GM12878 (cell line): Measurements from ENCODE around the gene PAPPA. TPM values are rescaled to one million over a fixed set of nuclear protein-coding genes. Genes with fewer than 3 reads are reported as not detected.

ENCODE experiments used
- ATAC-seq: fragments of 200-7000 bp; cut with Tn5 transposase; 3 replicates; pipeline ENCODE4 v1.9.1; 2020; ENCODE audit warnings: mild to moderate bottlenecking, moderate library complexity
- BruUV-seq: library from RNA; stranded (reverse); fragments of 400-500 nt; replicated peaks from 2 replicates; lab custom pipeline; 2021; lab: Mats Ljungman, UMichigan
- CTCF ChIA-PET: fragments of 300-600 bp; sonication (Branson Sonifier 250); formaldehyde crosslinking; extraction: SDS; loops from one replicate; lab custom pipeline; 2021; ENCODE audit warnings: inconsistent platforms; lab: Yijun Ruan, JAX
- POLR2A ChIA-PET: fragments of 350-600 bp; formaldehyde crosslinking; extraction: SDS; loops from one replicate; lab custom pipeline; 2021; ENCODE audit warnings: inconsistent platforms; lab: Charles Lee
- RAD21 ChIA-PET: fragments of 300-600 bp; sonication (Branson Sonifier 250); formaldehyde crosslinking; loops from one replicate; lab custom pipeline; 2023; ENCODE audit warnings: antibody characterized with exemption; ENCODE audit not compliant: unreplicated experiment; lab: Charles Lee
- SMC1A ChIA-PET: fragments of 300-600 bp; sonication (Branson Sonifier 250); formaldehyde crosslinking; loops from one replicate; lab custom pipeline; 2023; ENCODE audit not compliant: unreplicated experiment, uncharacterized antibody; lab: Charles Lee
- DNase-seq: peaks from one replicate; pipeline ENCODE4 v3.0.0-alpha.2; 2011; ENCODE audit warnings: low read depth, low spot score
- FAIRE-seq: peaks from 3 replicates; lab custom pipeline; 2011; peaks lifted over from hg19 to GRCh38; lab: Jason Lieb, UNC
- H2AFZ ChIP-seq: 2 replicates; pipeline ENCODE4 v1.6.0; 2011; ENCODE audit warnings: low read depth, low read length, control low read depth; ENCODE audit not compliant: control insufficient read depth
- H3K27ac ChIP-seq: 2 replicates; pipeline ENCODE4 v1.5.1; 2011; ENCODE audit warnings: control low read depth; ENCODE audit not compliant: control insufficient read depth, insufficient read depth
- H3K27me3 ChIP-seq, 2 experiments: replicated peaks in 1 of 2; 2 replicates each; pipeline versions ENCODE4 v1.6.0 to v1.6.1; 2011; ENCODE audit warnings: low read length in 1 of 2; ENCODE audit not compliant: control insufficient read depth in 2 of 2, insufficient read depth in 2 of 2
- H3K36me3 ChIP-seq, 2 experiments: 2 replicates each; pipeline ENCODE4 v1.5.1; 2011; ENCODE audit warnings: low read length in 1 of 2; ENCODE audit not compliant: control insufficient read depth in 2 of 2, insufficient read depth in 2 of 2
- H3K4me1 ChIP-seq: 2 replicates; pipeline ENCODE4 v1.6.1; 2011; ENCODE audit warnings: mild to moderate bottlenecking, low read length, moderate library complexity, mixed read lengths; ENCODE audit not compliant: control insufficient read depth, insufficient read depth
- H3K4me2 ChIP-seq: 2 replicates; pipeline ENCODE4 v1.6.0; 2011; ENCODE audit warnings: control low read depth; ENCODE audit not compliant: control insufficient read depth, insufficient read depth
- H3K4me3 ChIP-seq: fragments of 200-600 bp; sonication (generic); 2 replicates; pipeline ENCODE4 v1.5.1; 2016
- H3K79me2 ChIP-seq: 2 replicates; pipeline ENCODE4 v1.6.0; 2011; ENCODE audit warnings: low read length; ENCODE audit not compliant: control insufficient read depth, insufficient read depth
- H3K9ac ChIP-seq: 2 replicates; pipeline ENCODE4 v1.8.0; 2011; ENCODE audit warnings: low read length, control low read depth, mixed read lengths; ENCODE audit not compliant: control insufficient read depth, insufficient read depth
- H3K9me3 ChIP-seq: replicated peaks from 3 replicates; pipeline ENCODE4 v1.5.1; 2011; ENCODE audit warnings: mild to moderate bottlenecking, low read length; ENCODE audit not compliant: control insufficient read depth, insufficient read depth
- H4K20me1 ChIP-seq: 2 replicates; pipeline ENCODE4 v1.6.0; 2011; ENCODE audit not compliant: control insufficient read depth, insufficient read depth
- BCL11A ChIP-seq: IDR thresholded peaks from 2 replicates; pipeline ENCODE4 v1.6.1; 2011; ENCODE audit warnings: low read depth, low read length
- DPF2 ChIP-seq: fragments of 450-650 bp; IDR thresholded peaks from 2 replicates; pipeline ENCODE4 v1.6.1; 2017; ENCODE audit warnings: mild to moderate bottlenecking
- LARP7 ChIP-seq: fragments of 450-650 bp; IDR thresholded peaks from 2 replicates; pipeline ENCODE4 v1.6.1; 2017; ENCODE audit warnings: mild to moderate bottlenecking
- RAD21 ChIP-seq: IDR thresholded peaks from 2 replicates; pipeline ENCODE4 v1.6.1; 2011; ENCODE audit warnings: mild to moderate bottlenecking, low read depth, low read length, moderate library complexity; ENCODE audit not compliant: insufficient read depth
- ZBTB40 ChIP-seq: fragments of 450-650 bp; IDR thresholded peaks from 2 replicates; pipeline ENCODE4 v1.6.1; 2016; ENCODE audit warnings: mild to moderate bottlenecking, moderate library complexity, borderline replicate concordance
- ZNF24 ChIP-seq: fragments of 450-650 bp; IDR thresholded peaks from 2 replicates; pipeline ENCODE4 v1.6.1; 2017; ENCODE audit warnings: antibody characterized with exemption, mild to moderate bottlenecking
- ZZZ3 ChIP-seq: IDR thresholded peaks from 2 replicates; pipeline ENCODE4 v1.6.1; 2011; ENCODE audit warnings: low read depth; ENCODE audit not compliant: control insufficient read depth, insufficient read length
- WGBS: methylation state at CpG from one replicate; pipeline ENCODE4 v1.1.6; 2016; ENCODE audit warnings: low lambda C conversion rate; ENCODE audit not compliant: insufficient replicate concordance, insufficient coverage; ENCODE audit errors: missing lambda C conversion rate; 5-methylcytosine and 5-hydroxymethylcytosine counted together
- in situ Hi-C: fragments of 300-500 bp; cut with MboI; formaldehyde crosslinking; loops from 9 replicates; pipeline ENCODE4 v1.14.3; 2018; ENCODE audit warnings: mixed read lengths
- intact Hi-C: fragments of 100-400 bp; cut with micrococcal nuclease; formaldehyde crosslinking; loops from one replicate; pipeline ENCODE4 v1.14.2; 2022; ENCODE audit not compliant: unreplicated experiment
- polyA plus RNA-seq, 11 experiments: library from polyadenylated mRNA; depleted of rRNA in 4 of 11; unstranded in 6 of 11; stranded (reverse) in 5 of 11; fragments of >200 nt; fragmentation: Nextera tagmentation in 4 of 11; fragmentation: Illumina TruSeq in 1 of 11; extraction: Ambion mirVana in 4 of 11; extraction: Trizol in 1 of 11; gene quantifications; 1 replicate in 1 of 11; 2 replicates in 10 of 11; pipeline versions ENCODE4 v1.2.1 to v1.2.3, GENCODE V29; 2011 to 2016; ENCODE audit warnings: inconsistent platforms in 2 of 11, missing spikeins in 2 of 11, low read depth in 1 of 11
- total RNA-seq, 4 experiments: library from RNA; depleted of rRNA in 3 of 4; stranded (reverse); fragments of >200 nt in 3 of 4; fragmentation: Illumina TruSeq in 1 of 4; extraction: Trizol in 1 of 4; gene quantifications; 2 replicates each; pipeline versions ENCODE4 v1.2.1 to v1.2.3, GENCODE V29; 2013 to 2021

Gene PAPPA
- total and polyA plus RNA-seq, 10 of the 15 experiments (the other 5 are each of a cell fraction or from before 2014, with no cell fraction given) = under 0.01 to 0.19 (median 0.02) TPM; not detected in 4

- ChIA-PET POLR2A (no interaction called here), SMC1A (no interaction called here), RAD21 (no interaction called here), CTCF (no interaction called here)
- no peaks in the 10 kb centered on the region for H3K9me3 ChIP-seq
- intact Hi-C loops = no loop called here
- H3K79me2 ChIP-seq = no peaks in the 10 kb centered on the region
- no peak overlapping the region for H3K4me3 ChIP-seq
- no peak overlapping the region for H3K27ac ChIP-seq
- no peaks in the 10 kb centered on the region for H3K4me1 ChIP-seq
- no peak for FAIRE-seq
- 0 out of 4 replicates have a peak, but pooled peaks cover 0 to 2% of the 10 kb centered on the region in 2 experiments for H3K27me3 ChIP-seq
- no peak for ATAC-seq
- no peak overlapping the region for H2AFZ ChIP-seq
- no peak overlapping the region for H3K9ac ChIP-seq
- in situ Hi-C loops = no loop called here
- no peak for DNase-seq
- BruUV-seq = no TSS peak
- H4K20me1 ChIP-seq = no peaks in the 10 kb centered on the region
- no peaks in the 10 kb centered on the region for H3K36me3 ChIP-seq
- no peak overlapping the region for H3K4me2 ChIP-seq
- WGBS = 41% methylated on average over 10 of the region's 10 CpGs
- TF ChIP-seq ZBTB40 = no peak
- no peak for TF ChIP-seq ZNF24
- no peak for TF ChIP-seq BCL11A
- no peak for TF ChIP-seq LARP7
- no peak for TF ChIP-seq DPF2
- TF ChIP-seq ZZZ3 = no peak
- TF ChIP-seq RAD21 = no peak
Observed at GRCh38 chr9:116344416-116344815, 190.8 kb downstream of the PAPPA start.
